Activated naive CD4-positive, alpha-beta T cell treated with anti-CD3 and anti-CD28 coated beads, Interleukin-2, amount 10 ng/mL, durations not matched to agents 7 days and 5 days (primary cell): Measurements from ENCODE around the gene ADAM10.

ENCODE experiments used
- CTCF ChIA-PET: fragments of 350-600 bp; sonication (Branson Sonifier 250); formaldehyde crosslinking; loops from one replicate; lab custom pipeline; 2021; ENCODE audit warnings: antibody characterized with exemption; lab: Charles Lee
- DNase-seq: peaks from one replicate; pipeline ENCODE4 v3.0.0-alpha.2; 2020
- H3K27ac Mint-ChIP-seq: one replicate; pipeline ENCODE4 v1.8.0; 2021; ENCODE audit warnings: mild to moderate bottlenecking, moderate library complexity, mixed read lengths
- H3K27me3 Mint-ChIP-seq: one replicate; pipeline ENCODE4 v1.8.0; 2021; ENCODE audit warnings: mild to moderate bottlenecking, mixed read lengths
- H3K36me3 Mint-ChIP-seq: one replicate; pipeline ENCODE4 v1.8.0; 2021; ENCODE audit warnings: mixed read lengths
- H3K4me1 Mint-ChIP-seq: one replicate; pipeline ENCODE4 v1.8.0; 2021; ENCODE audit warnings: mixed read lengths
- H3K4me3 Mint-ChIP-seq: one replicate; pipeline ENCODE4 v1.8.0; 2021; ENCODE audit warnings: mild to moderate bottlenecking, moderate library complexity, mixed read lengths
- H3K9me3 Mint-ChIP-seq: one replicate; pipeline ENCODE4 v1.8.0; 2021; ENCODE audit warnings: mixed read lengths

The ADAM10 gene

GRCh38 chr15:58573270-58573669, 176.2 kb downstream of the ADAM10 start:
- H3K4me1 Mint-ChIP-seq, result peaks cover 16% of the 10 kb centered on the region
- no peak overlapping the region for H3K27ac Mint-ChIP-seq
- no peaks in the 10 kb centered on the region for H3K36me3 Mint-ChIP-seq
- H3K27me3 Mint-ChIP-seq, result no peaks in the 10 kb centered on the region
- no peak overlapping the region for H3K4me3 Mint-ChIP-seq
- H3K9me3 Mint-ChIP-seq, result peaks cover 2% of the 10 kb centered on the region
- DNase-seq, result no peak
- CTCF ChIA-PET, result interaction anchor here (1.6 kb wide), 1 partner anchor 187 kb away, joined by 4 read pairs; no protein-coding TSS in a partner anchor

GRCh38 chr15:58572521-58572920, 177.0 kb downstream of the ADAM10 start:
- no peak overlapping the region for H3K27ac Mint-ChIP-seq
- H3K4me3 Mint-ChIP-seq, result no peak overlapping the region
- no peaks in the 10 kb centered on the region for H3K36me3 Mint-ChIP-seq
- no peak for DNase-seq
- CTCF ChIA-PET, result no interaction called here
- H3K4me1 Mint-ChIP-seq, result peaks cover 21% of the 10 kb centered on the region
- H3K9me3 Mint-ChIP-seq, result peaks cover 2% of the 10 kb centered on the region
- H3K27me3 Mint-ChIP-seq, result no peaks in the 10 kb centered on the region

- Mint-ChIP-seq H3K27ac (no peak overlapping the region), H3K36me3 (no peaks in the 10 kb centered on the region), H3K4me3 (no peak overlapping the region), H3K27me3 (no peaks in the 10 kb centered on the region), H3K9me3 (peaks cover 2% of the 10 kb centered on the region), H3K4me1 (peaks cover 22% of the 10 kb centered on the region)
- CTCF ChIA-PET, result no interaction called here
- no peak for DNase-seq
These were observed 178.0 kb downstream of the ADAM10 start for GRCh38 chr15:58571491-58571890.

GRCh38 chr15:58569455-58569854, 180.1 kb downstream of the ADAM10 start:
- Mint-ChIP-seq H3K9me3 (peaks cover 2% of the 10 kb centered on the region), H3K36me3 (no peaks in the 10 kb centered on the region), H3K4me3 (no peak overlapping the region), H3K4me1 (peaks cover 12% of the 10 kb centered on the region), H3K27me3 (peaks cover 7% of the 10 kb centered on the region), H3K27ac (no peak overlapping the region)
- CTCF ChIA-PET, result interaction anchor here (0.5 kb wide), 1 partner anchor 428 kb away, joined by 3 read pairs; no protein-coding TSS in a partner anchor
- no peak for DNase-seq

GRCh38 chr15:58568157-58568571, 181.3 kb downstream of the ADAM10 start:
- Mint-ChIP-seq H3K36me3 (no peaks in the 10 kb centered on the region), H3K4me3 (no peak overlapping the region), H3K27ac (peak overlapping the region; percentile 56), H3K9me3 (peaks cover 2% of the 10 kb centered on the region), H3K27me3 (peaks cover 7% of the 10 kb centered on the region), H3K4me1 (peaks cover 11% of the 10 kb centered on the region)
- CTCF ChIA-PET, result no interaction called here
- no peak for DNase-seq

GRCh38 chr15:58566029-58566428, 183.5 kb downstream of the ADAM10 start:
- CTCF ChIA-PET, result no interaction called here
- peaks cover 2% of the 10 kb centered on the region for H3K36me3 Mint-ChIP-seq
- no peak overlapping the region for H3K27ac Mint-ChIP-seq
- H3K4me1 Mint-ChIP-seq, result peaks cover 11% of the 10 kb centered on the region
- H3K27me3 Mint-ChIP-seq, result peaks cover 14% of the 10 kb centered on the region
- DNase-seq, result no peak
- H3K9me3 Mint-ChIP-seq, result peaks cover 2% of the 10 kb centered on the region
- H3K4me3 Mint-ChIP-seq, result no peak overlapping the region

GRCh38 chr15:58565619-58566018, 183.9 kb downstream of the ADAM10 start:
- no peak overlapping the region for H3K27ac Mint-ChIP-seq
- H3K27me3 Mint-ChIP-seq, result peaks cover 14% of the 10 kb centered on the region
- H3K9me3 Mint-ChIP-seq, result peaks cover 2% of the 10 kb centered on the region
- H3K4me3 Mint-ChIP-seq, result no peak overlapping the region
- peaks cover 3% of the 10 kb centered on the region for H3K36me3 Mint-ChIP-seq
- DNase-seq, result no peak
- peaks cover 11% of the 10 kb centered on the region for H3K4me1 Mint-ChIP-seq
- CTCF ChIA-PET, result no interaction called here

GRCh38 chr15:58564981-58565380, 184.5 kb downstream of the ADAM10 start:
- no peak overlapping the region for H3K4me3 Mint-ChIP-seq
- no peak overlapping the region for H3K27ac Mint-ChIP-seq
- peaks cover 3% of the 10 kb centered on the region for H3K36me3 Mint-ChIP-seq

GRCh38 chr15:58562135-58562534, 187.4 kb downstream of the ADAM10 start:
- CTCF ChIA-PET, result no interaction called here
- H3K9me3 Mint-ChIP-seq, result no peaks in the 10 kb centered on the region
- peaks cover 28% of the 10 kb centered on the region for H3K27me3 Mint-ChIP-seq
- peaks cover 3% of the 10 kb centered on the region for H3K36me3 Mint-ChIP-seq
- no peak for DNase-seq
- H3K4me3 Mint-ChIP-seq, result no peak overlapping the region
- no peak overlapping the region for H3K27ac Mint-ChIP-seq
- no peaks in the 10 kb centered on the region for H3K4me1 Mint-ChIP-seq

More at GRCh38 chr15:58564981-58565380, 184.5 kb downstream of the ADAM10 start:
- DNase-seq, result no peak
- CTCF ChIA-PET, result no interaction called here
- peaks cover 14% of the 10 kb centered on the region for H3K27me3 Mint-ChIP-seq
- peaks cover 11% of the 10 kb centered on the region for H3K4me1 Mint-ChIP-seq
- H3K9me3 Mint-ChIP-seq, result peaks cover 2% of the 10 kb centered on the region

- no peaks in the 10 kb centered on the region for H3K9me3 Mint-ChIP-seq
- H3K27ac Mint-ChIP-seq, result no peak overlapping the region
- H3K27me3 Mint-ChIP-seq, result peaks cover 28% of the 10 kb centered on the region
- CTCF ChIA-PET, result no interaction called here
- no peak for DNase-seq
- H3K4me3 Mint-ChIP-seq, result no peak overlapping the region
- no peaks in the 10 kb centered on the region for H3K4me1 Mint-ChIP-seq
- peaks cover 3% of the 10 kb centered on the region for H3K36me3 Mint-ChIP-seq
These were observed 188.2 kb downstream of the ADAM10 start for GRCh38 chr15:58561321-58561720.

- H3K4me3 Mint-ChIP-seq, result no peak overlapping the region
- H3K4me1 Mint-ChIP-seq, result no peaks in the 10 kb centered on the region
- no peaks in the 10 kb centered on the region for H3K9me3 Mint-ChIP-seq
- peaks cover 36% of the 10 kb centered on the region for H3K27me3 Mint-ChIP-seq
- no peak for DNase-seq
- H3K36me3 Mint-ChIP-seq, result peaks cover 3% of the 10 kb centered on the region
- no peak overlapping the region for H3K27ac Mint-ChIP-seq
- CTCF ChIA-PET, result no interaction called here
These were observed 189.5 kb downstream of the ADAM10 start for GRCh38 chr15:58559904-58560588.

- no peak overlapping the region for H3K27ac Mint-ChIP-seq
- peaks cover 41% of the 10 kb centered on the region for H3K27me3 Mint-ChIP-seq
- H3K36me3 Mint-ChIP-seq, result peaks cover 3% of the 10 kb centered on the region
- CTCF ChIA-PET, result no interaction called here
- DNase-seq, result no peak
- no peak overlapping the region for H3K4me3 Mint-ChIP-seq
- H3K9me3 Mint-ChIP-seq, result no peaks in the 10 kb centered on the region
- H3K4me1 Mint-ChIP-seq, result peaks cover under 1% of the 10 kb centered on the region
These were observed 190.7 kb downstream of the ADAM10 start for GRCh38 chr15:58558777-58559176.

- Mint-ChIP-seq H3K4me3 (no peak overlapping the region), H3K36me3 (peaks cover 3% of the 10 kb centered on the region), H3K4me1 (peaks cover 17% of the 10 kb centered on the region), H3K27me3 (peaks cover 53% of the 10 kb centered on the region), H3K27ac (no peak overlapping the region), H3K9me3 (no peaks in the 10 kb centered on the region)
- CTCF ChIA-PET, result no interaction called here
- DNase-seq, result no peak
These were observed 193.0 kb downstream of the ADAM10 start for GRCh38 chr15:58556541-58556940.

GRCh38 chr15:58556028-58556361, 193.5 kb downstream of the ADAM10 start:
- Mint-ChIP-seq H3K27ac (no peak overlapping the region), H3K4me1 (peaks cover 23% of the 10 kb centered on the region), H3K36me3 (peaks cover 2% of the 10 kb centered on the region), H3K4me3 (no peak overlapping the region), H3K27me3 (peaks cover 53% of the 10 kb centered on the region), H3K9me3 (no peaks in the 10 kb centered on the region)
- CTCF ChIA-PET, result no interaction called here
- no peak for DNase-seq

GRCh38 chr15:58555162-58556027, 194.1 kb downstream of the ADAM10 start:
- Mint-ChIP-seq H3K27me3 (peaks cover 53% of the 10 kb centered on the region), H3K27ac (no peak overlapping the region), H3K4me1 (peaks cover 27% of the 10 kb centered on the region), H3K9me3 (no peaks in the 10 kb centered on the region), H3K4me3 (no peak overlapping the region), H3K36me3 (peaks cover 2% of the 10 kb centered on the region)
- CTCF ChIA-PET, result no interaction called here
- DNase-seq, result no peak
